ENCODE data around the gene UBAP1.
A peak's percentile ranks its signal among the peaks of the same experiment; 100 is the strongest.

UBAP1 gene

DNA sequence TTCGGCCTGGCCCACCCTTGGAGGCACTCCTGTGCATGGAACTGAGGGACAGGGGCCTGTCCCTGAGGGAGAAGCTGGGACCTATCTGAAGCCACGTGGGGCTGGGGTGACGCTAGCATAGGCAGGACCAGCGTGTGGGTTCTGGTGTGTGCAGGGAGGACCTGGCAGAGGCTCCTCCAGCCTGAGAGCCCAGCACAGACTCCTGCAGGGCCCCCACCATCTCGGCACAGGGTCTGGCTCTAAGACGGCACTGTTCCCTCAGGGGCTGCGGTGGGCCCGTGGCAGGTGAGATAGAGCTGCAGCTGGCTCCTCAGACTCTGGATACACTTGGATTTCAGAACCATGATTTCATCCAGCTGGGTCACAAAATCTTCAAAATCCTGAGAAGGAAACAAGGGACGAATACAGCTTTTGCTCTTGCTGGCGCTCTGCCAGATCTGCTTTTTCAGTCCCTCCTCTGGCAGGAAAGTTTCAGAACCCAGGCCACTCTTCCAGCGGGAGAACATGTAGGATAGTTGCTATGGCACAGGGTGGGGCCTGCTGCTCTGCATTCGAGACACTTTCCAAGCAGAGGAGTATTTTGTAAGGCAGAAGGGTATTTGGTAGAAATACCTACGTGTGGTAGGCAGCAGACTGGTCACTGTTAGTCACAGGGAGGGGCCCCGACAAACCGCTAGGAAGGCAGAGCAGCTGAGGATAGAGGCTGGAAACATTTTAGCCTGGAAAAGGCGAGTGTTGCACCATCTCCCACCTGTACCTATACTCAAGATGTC, 75.5 kb downstream of the UBAP1 start:
- Histone ChIP-seq H3K4me1 (peaks cover 0 to 49% (median 37%) of the 10 kb centered on the region in 4 donors), H3K36me3 (peaks cover 19 to 34% (median 27%) of the 10 kb centered on the region in 3 donors), H3K9me3 (no peaks in the 10 kb centered on the region), H3K27ac (peak overlapping the region; percentile 23 to 52), H3K27me3 (no peaks in the 10 kb centered on the region), H3K4me3 (no peak overlapping the region)
- intact Hi-C loops (cut with DNase I; ENCODE audit: low total_unique reads) = no loop called here
- TF ChIP-seq, protein P1, sequence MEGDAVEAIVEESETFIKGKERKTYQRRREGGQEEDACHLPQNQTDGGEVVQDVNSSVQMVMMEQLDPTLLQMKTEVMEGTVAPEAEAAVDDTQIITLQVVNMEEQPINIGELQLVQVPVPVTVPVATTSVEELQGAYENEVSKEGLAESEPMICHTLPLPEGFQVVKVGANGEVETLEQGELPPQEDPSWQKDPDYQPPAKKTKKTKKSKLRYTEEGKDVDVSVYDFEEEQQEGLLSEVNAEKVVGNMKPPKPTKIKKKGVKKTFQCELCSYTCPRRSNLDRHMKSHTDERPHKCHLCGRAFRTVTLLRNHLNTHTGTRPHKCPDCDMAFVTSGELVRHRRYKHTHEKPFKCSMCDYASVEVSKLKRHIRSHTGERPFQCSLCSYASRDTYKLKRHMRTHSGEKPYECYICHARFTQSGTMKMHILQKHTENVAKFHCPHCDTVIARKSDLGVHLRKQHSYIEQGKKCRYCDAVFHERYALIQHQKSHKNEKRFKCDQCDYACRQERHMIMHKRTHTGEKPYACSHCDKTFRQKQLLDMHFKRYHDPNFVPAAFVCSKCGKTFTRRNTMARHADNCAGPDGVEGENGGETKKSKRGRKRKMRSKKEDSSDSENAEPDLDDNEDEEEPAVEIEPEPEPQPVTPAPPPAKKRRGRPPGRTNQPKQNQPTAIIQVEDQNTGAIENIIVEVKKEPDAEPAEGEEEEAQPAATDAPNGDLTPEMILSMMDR (IDR thresholded peaks at IDR 0.05) = no peak
- no peak for DNase-seq

DNA sequence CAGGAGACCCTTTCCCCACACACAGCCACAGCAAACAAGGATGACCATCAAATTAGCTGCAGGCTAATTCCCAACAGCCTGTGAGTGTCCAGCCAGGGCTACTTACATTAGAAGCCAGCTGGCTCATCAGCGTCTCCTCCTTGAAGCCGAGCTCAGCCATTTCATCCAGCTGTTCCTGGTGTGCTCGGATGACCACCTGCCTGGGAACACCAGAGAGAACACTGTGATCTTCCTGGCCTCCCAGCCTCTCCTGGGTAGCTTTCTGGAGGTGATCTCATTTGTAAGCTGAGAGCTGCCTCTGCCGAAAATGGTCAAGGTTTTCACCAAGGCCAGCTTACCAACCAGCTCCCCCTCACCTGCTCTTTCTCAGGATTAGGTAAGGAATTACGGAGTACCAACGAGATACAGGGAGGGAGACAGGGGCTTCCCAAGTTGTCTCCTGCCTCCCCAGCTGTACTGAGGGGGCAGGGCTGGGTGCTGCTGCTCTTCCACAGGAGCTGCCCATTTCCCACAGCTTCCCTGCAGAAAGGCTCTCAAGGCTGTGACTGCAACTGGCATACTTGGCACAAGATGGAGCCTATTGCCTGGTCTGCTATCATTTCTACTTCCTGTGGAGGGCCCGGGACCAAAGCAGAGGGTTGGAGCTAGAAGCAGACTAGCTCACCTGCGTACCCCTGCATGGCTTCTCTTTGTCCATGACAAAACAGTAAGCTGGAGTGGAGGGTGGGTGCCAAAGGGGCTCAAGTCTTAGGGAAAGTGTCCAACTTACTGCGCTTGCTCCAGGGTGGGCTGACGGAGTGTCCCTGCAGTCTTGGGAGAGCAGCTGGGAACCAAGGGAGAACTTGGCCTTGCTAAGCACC, 76.4 kb downstream of the UBAP1 start:
- intact Hi-C loops (cut with DNase I; ENCODE audit: low total_unique reads) = no loop called here
- Histone ChIP-seq H3K4me1 (peaks cover 0 to 49% (median 37%) of the 10 kb centered on the region in 4 donors), H3K4me3 (no peak overlapping the region)

DNA sequence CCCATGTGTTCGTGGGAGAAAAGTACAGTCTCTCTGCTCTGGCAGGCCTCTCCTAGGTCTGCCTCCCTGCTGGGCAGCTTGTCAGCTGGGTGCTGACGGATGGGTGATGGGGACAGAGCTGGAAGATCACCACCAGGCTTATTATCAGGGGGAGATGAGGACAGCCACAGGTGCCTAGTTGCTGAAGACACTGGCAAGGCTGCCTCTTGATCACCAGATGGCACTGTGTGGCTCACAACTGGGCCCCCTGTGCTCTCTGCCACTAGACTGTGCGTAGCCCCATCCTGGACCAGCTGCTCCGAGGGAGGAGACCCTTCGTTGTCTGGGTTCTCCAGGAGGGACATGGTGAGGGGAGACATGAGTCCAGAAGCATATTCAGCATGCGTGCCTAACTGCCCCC, 77.3 kb downstream of the UBAP1 start:
- TF ChIP-seq, protein P1 (IDR thresholded peaks at IDR 0.05) = no peak
- Histone ChIP-seq H3K4me3 (no peak overlapping the region), H3K36me3 (peaks cover 5 to 16% (median 9%) of the 10 kb centered on the region in 3 donors), H3K27ac (no peak overlapping the region), H3K27me3 (no peaks in the 10 kb centered on the region), H3K9me3 (no peaks in the 10 kb centered on the region), H3K4me1 (peaks cover 0 to 45% (median 36%) of the 10 kb centered on the region in 4 donors)
- intact Hi-C loops (cut with DNase I; ENCODE audit: low total_unique reads) = no loop called here
- no peak for DNase-seq

More for the DNA sequence above, 76.4 kb downstream of the UBAP1 start:
- Histone ChIP-seq H3K9me3 (no peaks in the 10 kb centered on the region), H3K27ac (peak overlapping the region; percentile 23 to 52), H3K27me3 (no peaks in the 10 kb centered on the region), H3K36me3 (peaks cover 14 to 25% (median 18%) of the 10 kb centered on the region in 3 donors)
- DNase-seq = no peak
- TF ChIP-seq, protein P1 (IDR thresholded peaks at IDR 0.05) = no peak

DNA sequence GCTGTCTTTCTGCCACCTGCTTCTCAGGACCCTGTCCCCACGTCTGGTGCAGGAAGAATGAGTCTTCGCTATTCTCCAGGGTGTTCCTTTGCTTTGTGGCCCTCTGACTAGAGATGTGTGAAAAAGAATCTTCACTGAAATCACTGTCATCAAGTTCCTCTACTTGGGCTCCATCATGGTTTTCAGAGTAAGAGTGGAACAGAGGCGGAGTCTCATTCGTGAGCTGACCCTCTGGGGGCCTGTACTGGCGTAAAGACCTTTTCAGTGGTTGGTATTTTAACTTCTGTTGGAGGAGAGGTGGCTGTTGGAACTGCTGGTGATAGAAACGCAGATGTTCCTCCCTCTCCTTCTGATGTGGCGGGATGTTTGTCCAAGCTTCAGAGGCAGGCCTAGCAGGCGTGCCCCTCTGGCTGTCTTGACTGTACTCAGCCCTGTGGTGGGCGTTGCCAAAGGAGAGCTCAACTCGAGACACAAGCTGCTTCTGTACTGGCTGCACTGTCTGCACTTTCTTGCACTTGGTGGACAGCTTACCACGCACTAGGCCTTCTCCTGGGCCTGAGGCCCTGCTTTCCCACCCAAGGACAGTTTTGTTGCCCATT, 78.2 kb downstream of the UBAP1 start:
- intact Hi-C loops (cut with DNase I; ENCODE audit: low total_unique reads) = no loop called here
- peak in 1 of 2 donors; percentile 57 for DNase-seq

GRCh38 chr9:34259315-34259714, 80.5 kb downstream of the UBAP1 start:
- intact Hi-C loops (cut with DNase I; ENCODE audit: low total_unique reads) = no loop called here
- H3K27ac ChIP-seq = no peak overlapping the region
- H3K36me3 ChIP-seq = peaks cover 0 to 5% (median 0%) of the 10 kb centered on the region in 3 donors
- DNase-seq = no peak
- H3K27me3 ChIP-seq = no peaks in the 10 kb centered on the region
- H3K9me3 ChIP-seq = no peaks in the 10 kb centered on the region
- TF ChIP-seq, protein P1 (IDR thresholded peaks at IDR 0.05) = no peak
- H3K4me1 ChIP-seq = peaks cover 0 to 13% (median 9%) of the 10 kb centered on the region in 4 donors
- H3K4me3 ChIP-seq = no peak overlapping the region

More for the DNA sequence above, 78.2 kb downstream of the UBAP1 start:
- no peak overlapping the region for H3K27ac ChIP-seq
- H3K36me3 ChIP-seq = peaks cover 0 to 6% (median 0%) of the 10 kb centered on the region in 3 donors
- TF ChIP-seq, protein P1 (IDR thresholded peaks at IDR 0.05) = no peak
- H3K4me1 ChIP-seq = peaks cover 0 to 35% (median 28%) of the 10 kb centered on the region in 4 donors
- no peaks in the 10 kb centered on the region for H3K27me3 ChIP-seq
- no peaks in the 10 kb centered on the region for H3K9me3 ChIP-seq
- H3K4me3 ChIP-seq = no peak overlapping the region

Measured in tibial artery (tissue), 4 donors.